Hepatocyte (in vitro differentiated cells): ENCODE measurements around the gene SCAPER.

Experiments
- EZH2 ChIP-seq: fragments of 200-600 bp; sonication (generic); IDR thresholded peaks from 2 replicates; pipeline ENCODE4 v1.6.1; 2016; ENCODE audit warnings: antibody characterized with exemption, mild to moderate bottlenecking, borderline replicate concordance
- TF ChIP-seq, protein P1 (sequence below): fragments of 200-600 bp; sonication (generic); IDR thresholded peaks from 2 replicates; pipeline ENCODE4 v1.5.1; 2016; ENCODE audit warnings: antibody characterized with exemption, mild to moderate bottlenecking; ENCODE audit not compliant: poor library complexity

DNA sequence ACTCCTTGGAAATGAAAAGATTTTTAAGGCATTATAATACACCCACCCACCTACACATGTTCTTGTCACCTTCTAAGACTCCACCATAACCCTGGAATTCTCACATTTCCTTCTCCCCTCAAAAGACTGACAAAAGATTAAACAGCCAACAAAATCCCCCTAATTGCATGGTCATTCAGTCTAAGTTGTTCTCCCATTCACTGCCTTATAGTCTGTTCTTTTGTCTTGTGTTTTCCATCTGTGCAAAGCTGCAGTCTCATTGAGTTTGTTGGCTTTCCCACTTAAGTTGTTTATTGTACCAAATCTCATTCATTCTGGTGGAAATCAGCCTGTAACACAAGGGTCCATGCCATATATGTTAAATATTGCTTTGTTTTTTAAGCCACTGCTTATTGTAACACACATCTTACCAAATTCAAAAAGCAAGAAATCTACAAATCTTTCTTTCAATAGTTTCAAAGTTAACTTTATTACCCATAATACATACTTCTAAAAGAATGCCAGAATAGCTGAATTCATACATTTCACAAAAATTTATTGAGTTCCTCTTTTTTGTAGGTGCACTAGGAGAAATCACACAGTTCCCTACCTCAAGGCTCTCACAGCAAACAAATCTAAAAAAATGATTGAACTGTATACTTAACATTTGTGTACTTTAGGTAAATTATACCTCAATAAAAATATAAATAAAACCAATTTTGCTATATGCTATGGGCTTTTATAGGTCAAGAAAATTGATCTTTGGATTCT lies 24.0 kb upstream of the SCAPER start:
- TF ChIP-seq, protein P1, sequence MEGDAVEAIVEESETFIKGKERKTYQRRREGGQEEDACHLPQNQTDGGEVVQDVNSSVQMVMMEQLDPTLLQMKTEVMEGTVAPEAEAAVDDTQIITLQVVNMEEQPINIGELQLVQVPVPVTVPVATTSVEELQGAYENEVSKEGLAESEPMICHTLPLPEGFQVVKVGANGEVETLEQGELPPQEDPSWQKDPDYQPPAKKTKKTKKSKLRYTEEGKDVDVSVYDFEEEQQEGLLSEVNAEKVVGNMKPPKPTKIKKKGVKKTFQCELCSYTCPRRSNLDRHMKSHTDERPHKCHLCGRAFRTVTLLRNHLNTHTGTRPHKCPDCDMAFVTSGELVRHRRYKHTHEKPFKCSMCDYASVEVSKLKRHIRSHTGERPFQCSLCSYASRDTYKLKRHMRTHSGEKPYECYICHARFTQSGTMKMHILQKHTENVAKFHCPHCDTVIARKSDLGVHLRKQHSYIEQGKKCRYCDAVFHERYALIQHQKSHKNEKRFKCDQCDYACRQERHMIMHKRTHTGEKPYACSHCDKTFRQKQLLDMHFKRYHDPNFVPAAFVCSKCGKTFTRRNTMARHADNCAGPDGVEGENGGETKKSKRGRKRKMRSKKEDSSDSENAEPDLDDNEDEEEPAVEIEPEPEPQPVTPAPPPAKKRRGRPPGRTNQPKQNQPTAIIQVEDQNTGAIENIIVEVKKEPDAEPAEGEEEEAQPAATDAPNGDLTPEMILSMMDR: no peak
- TF ChIP-seq EZH2: no peak
